ENCODE data around the gene NFIX. TPM values are rescaled to one million over a fixed set of nuclear protein-coding genes. Genes with fewer than 3 reads are reported as not detected.

NFIX gene
- total and polyA plus RNA-seq, 2 of the 13 experiments (the other 11 are each of a cell fraction or from before 2014, with no cell fraction given), result 3.4 to 5.4 TPM

- TF ChIP-seq ZBTB40 (IDR thresholded peaks at IDR 0.05), result no peak
- no peak; the same call in 1 of the 2 replicates for TF ChIP-seq ZBTB40 (CRISPR knock-in tag; IDR thresholded peaks at IDR 0.05)
- 0 out of 2 replicates have a peak, but pooled peaks have one; percentile 34 for TF ChIP-seq NFAT5 (CRISPR knock-in tag; IDR thresholded peaks at IDR 0.05)
- TF ChIP-seq PRPF4 (IDR thresholded peaks at IDR 0.05; ENCODE audit: low read depth, low read length, poor library complexity, severe bottlenecking), result no peak
- peak; percentile 91 for TF ChIP-seq PAXIP1 (CRISPR knock-in tag; conservative IDR thresholded peaks at IDR 0.05)
- TF ChIP-seq FOSL2 (CRISPR knock-in tag; IDR thresholded peaks at IDR 0.05), result peak; percentile 39
- no peak for TF ChIP-seq WIZ (CRISPR knock-in tag; IDR thresholded peaks at IDR 0.05)
- peak; percentile 81; the same call in 1 of the 2 replicates for TF ChIP-seq ZNF670 (CRISPR knock-in tag; IDR thresholded peaks at IDR 0.05; ENCODE audit: borderline replicate concordance)
- TF ChIP-seq MAX (IDR thresholded peaks at IDR 0.05), result no peak; the same call in 1 of the 2 replicates
- peak; percentile 23; the same call in 1 of the 2 replicates for TF ChIP-seq FOXJ3 (CRISPR knock-in tag; IDR thresholded peaks at IDR 0.05; ENCODE audit: borderline replicate concordance)
These were observed 65.1 kb downstream of the NFIX start (continued) for GRCh38 chr19:13060233-13060963.
